NCI-H1694 (cell line): ENCODE results near the gene UBLCP1.
"Not testable (repeated sequence)": the region's sequence is repeated elsewhere in the genome, so short reads cannot be mapped to it uniquely, and the experiment has no call there.

Experiments
- DNase-seq: peaks from one replicate; lab custom pipeline; 2025; lab: John Stamatoyannopoulos, UW

UBLCP1 gene

DNA sequence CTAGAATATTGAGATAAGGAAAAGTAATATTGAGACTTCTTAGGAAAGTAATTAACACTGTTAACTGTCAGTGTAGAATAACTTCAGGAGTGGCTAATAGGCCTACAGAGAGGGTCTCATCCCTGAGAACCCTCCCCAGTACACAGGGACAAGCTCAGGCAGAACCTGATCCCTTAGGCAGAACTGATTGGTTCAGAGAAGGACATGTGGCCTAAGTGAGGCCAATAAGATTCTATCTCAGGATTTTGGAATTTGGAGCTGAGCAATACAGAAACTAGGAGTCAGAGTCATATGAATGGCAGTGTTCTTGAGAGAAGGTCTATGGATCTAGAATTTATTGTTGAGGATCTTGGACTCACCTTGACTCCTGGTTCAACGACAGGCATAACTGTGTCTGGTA lies 10.9 kb upstream of the UBLCP1 start:
- no peak for DNase-seq

DNA sequence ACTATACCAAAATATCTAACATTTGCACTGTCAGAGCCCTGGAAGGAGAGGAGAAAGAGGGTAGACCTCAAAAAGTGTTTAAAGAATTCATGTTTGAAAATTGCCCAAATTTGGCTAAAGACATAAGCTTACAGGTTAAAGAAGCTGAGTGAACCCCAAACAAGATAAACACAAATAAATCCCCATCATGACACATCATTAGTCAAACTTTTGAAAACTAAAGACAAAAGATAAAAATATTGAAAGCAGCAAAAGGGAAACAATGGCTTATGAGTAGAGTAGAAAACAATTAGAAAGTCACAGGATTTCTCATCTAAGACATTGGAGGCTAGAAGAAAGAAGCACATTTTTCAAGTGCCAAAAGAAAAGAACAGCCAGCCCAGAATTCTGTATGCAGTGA lies 6.1 kb upstream of the UBLCP1 start:
- no peak for DNase-seq

DNA sequence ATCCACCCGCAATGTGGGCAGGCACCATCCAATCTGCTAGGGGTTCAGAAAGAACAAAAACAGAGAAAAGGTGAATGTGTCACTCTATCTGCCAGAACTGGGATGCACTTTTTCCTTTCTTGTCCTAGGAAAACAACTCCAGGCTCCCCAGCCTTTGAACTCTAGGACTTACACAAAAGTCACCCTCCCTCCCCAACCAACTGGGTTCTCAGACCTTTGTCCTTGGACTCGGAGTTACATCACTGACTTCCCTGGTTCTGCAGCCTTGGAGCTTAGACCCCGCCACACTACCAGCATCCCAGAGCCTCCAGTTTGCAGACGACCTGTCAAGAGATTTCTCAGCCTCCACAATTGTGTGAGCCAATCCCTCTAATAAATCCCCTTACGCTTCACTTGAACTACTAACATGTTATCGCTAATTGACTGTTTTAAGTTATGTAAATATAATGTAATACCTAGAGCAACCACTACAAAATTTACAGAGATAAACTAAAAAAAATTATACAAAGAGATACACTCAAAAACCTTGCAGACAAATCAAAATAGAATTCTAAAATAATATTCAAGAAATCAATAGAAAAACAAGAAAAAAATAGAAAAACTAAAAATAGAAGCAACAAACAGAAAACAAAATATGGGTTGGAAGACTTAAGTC lies 5.3 kb upstream of the UBLCP1 start:
- DNase-seq: no peak

DNA sequence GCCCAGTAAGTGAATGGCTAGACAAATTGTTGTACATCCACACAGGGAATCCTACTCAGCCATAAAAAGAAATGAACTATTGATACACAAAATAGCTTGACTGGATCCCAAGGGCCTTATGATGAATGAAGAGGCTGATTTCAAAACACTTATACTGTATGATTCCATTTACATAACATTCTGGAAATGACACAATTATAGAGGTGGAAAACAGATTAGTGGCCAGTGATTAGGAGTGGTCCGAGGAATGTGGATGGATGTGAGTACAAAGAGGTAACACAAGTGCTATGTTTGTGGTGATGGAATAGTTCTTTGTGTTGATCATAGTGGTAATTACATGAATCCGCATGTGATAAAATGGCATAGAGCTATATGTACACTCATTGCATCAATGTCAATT lies 4.7 kb upstream of the UBLCP1 start:
- no peak for DNase-seq

DNA sequence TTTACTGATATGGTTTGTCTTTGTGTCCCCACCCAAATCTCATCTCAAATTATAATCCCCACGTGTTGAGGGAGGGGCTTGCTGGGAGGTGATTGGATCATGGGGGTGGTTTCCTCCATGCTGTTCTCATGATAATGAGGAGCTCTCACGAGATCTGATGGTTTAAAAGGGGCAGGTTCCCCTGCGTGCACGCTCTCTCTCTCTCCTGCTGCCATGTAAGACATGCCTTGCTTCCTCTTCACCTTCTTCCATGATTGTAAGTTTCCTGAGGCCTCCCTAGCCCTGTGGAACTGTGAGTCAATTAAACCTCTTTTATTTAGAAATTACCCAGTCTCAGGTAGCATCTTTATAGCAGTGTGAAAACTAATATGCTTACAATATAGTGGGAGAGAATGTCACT lies 2.9 kb upstream of the UBLCP1 start:
- DNase-seq: not testable (repeated sequence)

DNA sequence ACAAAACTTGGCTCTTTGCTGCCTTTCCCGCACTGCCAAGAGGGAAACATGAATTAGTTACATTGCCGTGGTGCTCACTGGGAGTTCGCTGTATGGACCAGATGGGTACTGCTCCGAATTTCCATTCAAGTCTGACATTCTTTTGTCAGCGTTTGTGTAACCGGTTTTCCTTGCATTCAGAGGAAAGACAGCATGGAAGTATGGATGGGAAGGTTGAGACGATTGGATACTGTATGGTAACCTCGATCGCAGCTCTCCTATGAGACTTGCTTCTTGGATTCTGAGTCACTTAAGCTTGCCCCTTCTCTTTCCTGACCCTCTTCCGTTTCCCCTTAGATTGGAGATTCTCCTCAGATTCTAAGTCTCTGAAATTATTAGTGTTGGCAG lies 625 bp upstream of the UBLCP1 start:
- no peak for DNase-seq

DNA sequence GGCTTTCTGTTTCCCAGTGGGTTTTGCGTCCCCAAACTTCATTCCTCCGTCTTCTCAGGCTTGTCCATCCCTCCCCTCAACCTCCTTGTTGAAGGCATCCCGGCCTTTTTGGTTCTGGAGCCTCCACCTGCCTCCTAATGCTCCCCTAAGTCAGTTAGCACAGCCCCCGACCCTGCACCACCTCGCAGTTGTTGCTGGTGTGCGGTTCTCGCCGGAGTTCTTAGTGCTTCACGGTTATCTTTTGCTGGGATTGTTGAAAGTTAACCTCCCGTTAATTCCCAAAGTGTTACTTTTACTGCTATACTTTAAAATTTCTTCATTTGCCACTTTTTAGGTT lies 447 bp downstream of the UBLCP1 start:
- DNase-seq: no peak

DNA sequence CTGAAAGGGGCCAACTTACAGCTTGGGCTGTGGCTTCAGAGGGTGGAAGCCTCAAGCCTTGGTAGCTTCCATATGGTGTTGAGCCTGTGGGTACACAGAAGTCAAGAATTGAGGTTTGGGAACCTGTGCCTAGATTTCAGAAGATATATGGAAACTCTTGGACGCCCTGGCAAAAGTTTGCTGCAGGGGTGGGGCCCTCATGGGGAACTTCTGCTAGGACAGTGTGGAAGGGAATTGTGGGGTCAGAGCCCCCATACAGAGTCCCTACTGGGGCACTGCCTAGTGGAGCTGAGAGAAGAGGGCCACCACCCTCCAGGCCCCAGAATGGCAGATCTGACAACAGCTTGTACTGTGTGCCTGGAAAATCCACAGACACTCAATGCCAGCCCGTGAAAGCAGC lies 3.7 kb downstream of the UBLCP1 start:
- not testable (repeated sequence) for DNase-seq

DNA sequence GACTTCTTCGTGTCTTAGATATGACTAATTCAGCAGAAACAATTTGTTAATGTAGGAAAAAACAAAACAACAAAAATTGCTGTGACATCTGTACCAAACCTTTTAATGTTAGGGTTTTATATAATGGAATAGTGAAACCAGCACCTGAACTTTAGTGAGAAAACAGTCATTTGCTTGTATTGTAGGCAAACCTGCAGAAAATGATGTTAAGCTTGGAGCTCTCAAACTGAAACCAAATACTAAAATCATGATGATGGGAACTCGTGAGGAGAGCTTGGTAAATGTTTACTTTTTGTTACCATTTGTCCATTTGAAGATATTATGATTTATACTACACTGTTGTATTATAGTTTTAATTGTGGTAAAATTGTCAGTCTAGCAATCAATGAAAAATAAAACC lies 6.6 kb downstream of the UBLCP1 start:
- DNase-seq: no peak

DNA sequence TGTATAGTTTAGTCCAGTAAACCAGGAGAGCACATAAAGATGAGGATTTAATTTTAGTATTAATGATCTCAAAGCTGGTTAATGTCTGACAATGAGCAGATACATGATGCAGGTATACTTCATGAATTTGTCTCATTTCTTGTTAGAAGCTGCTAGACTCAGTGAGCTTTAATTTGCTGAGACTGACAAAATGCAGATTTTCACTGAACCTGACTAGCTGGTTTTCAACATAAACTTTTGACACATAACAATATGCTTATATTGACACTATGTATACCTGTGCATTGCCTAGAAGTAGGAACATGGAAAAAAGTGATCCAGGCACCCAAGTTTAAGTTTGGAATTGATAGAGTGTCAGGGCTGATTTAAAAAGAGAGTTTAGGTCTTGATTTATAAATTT lies 10.8 kb downstream of the UBLCP1 start:
- no peak for DNase-seq

DNA sequence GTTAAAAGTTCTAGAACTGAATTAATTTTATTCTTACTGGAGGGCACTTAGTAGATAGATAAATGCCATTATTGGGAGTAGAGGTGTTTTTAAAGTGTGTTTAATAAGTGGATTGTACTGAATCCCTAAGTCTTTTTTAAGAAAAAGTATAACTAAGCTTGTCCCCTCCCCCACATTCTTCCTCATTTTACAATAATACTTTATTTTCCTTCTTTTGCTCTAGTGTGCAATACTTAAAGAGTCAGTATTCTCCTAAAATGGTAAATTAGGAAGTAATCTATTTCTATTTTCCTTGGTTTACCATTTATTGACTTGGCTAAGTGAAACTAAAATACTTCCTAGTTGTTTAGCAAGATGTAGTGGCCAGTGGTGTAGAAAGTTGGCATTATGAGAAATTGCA lies 11.6 kb downstream of the UBLCP1 start:
- no peak for DNase-seq

DNA sequence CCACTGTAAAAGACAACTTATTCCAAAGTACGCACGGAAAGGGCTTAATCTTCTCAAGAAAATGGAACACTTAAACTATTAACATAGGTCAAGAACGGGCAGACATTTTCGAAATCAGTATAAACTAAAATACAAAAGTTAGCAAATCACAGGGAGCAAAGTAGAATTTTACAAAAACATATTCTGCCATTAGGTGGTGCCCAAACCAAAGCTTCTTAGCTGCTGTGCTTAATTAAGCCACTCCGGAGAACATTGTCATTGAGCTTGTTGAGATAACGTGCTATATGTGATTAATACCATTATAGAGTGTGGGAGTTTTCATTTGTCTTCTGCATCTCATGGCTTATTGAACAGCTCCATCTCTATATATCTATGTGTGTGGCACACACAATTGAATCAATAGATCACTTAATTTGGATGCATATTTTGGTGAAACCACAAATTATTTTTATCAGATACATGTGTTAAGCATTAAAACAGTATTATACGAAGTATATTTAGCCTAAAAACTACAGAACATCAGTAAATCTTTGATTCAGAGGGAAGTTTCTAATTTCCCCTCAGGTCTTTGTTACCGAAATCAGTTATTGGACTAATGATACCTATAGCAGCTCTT lies 23.4 kb downstream of the UBLCP1 start:
- DNase-seq: peak; percentile 57

DNA sequence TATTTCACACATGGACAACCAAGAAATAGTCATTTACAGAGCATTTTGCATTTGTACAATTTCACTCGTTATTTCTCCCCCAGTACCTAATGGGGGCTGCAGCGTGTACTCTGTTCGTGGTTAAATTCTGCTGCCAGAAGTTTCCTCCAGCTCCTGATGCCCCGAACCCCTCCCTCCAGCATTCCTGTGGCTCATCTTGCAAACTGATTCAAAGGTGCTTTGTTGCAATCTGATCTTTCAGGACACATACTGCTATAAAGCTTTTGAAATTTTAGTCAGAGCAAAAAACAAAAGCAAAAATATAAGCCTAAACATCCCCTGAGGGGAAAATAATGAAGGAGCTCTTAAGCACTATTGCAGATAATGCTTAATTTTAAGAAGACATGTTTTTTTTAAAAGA lies 27.7 kb downstream of the UBLCP1 start:
- DNase-seq: no peak

DNA sequence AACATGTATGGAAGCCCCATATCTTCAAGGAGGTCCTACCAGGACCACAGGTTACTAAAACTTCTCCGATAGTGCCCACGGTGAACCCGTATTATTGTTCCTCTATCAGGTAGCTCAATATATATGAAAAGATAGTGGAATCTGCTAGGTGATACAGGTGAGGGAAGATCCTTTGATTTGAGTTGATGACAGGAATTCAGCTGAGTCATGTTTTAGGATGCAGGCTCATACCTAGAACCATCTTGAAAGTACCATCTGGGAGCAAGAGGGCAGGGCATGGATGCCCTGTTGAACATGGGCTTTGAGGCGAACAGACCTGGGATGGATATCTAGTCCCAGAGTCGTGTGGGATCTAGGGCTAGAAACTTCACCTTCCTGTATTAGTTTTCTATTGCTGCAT lies 31.8 kb downstream of the UBLCP1 start:
- no peak for DNase-seq

DNA sequence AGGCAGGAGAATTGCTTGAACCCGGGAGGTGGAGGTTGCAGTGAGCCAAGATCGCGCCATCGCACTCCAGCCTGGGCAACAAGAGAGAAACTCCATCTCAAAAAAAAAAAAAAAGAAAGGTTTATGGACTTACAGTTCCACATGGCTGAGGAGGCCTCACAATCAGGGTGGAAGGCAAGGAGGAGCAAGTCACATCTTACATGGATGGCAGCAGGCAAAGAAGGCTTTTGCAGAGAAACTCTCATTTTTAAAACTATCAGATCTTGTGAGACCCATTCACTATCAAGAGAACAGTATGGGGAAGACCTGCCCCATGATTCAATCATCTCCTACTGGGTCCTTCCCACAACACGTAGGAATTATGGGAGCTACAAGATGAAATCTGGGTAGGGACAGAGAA lies 34.2 kb downstream of the UBLCP1 start:
- DNase-seq: not testable (repeated sequence)

DNA sequence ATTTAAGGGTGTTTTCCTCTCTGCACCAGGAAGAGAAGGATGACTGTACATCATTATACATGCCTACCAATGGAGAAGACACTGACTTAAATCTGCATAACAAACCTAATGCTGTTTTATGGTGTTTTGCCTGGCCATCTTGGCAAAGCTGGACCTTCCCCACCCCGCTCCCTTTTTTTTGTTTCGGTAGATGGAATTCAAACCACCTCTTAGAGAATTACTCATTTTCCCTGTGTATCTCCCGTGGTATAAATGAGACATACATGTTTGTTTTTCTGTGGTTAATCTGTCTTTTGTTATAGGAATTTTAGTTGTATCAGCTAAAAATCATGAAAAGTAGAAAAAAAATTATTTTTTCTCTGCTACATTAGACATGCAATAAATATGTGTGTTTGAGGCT lies 38.4 kb downstream of the UBLCP1 start:
- DNase-seq: no peak

DNA sequence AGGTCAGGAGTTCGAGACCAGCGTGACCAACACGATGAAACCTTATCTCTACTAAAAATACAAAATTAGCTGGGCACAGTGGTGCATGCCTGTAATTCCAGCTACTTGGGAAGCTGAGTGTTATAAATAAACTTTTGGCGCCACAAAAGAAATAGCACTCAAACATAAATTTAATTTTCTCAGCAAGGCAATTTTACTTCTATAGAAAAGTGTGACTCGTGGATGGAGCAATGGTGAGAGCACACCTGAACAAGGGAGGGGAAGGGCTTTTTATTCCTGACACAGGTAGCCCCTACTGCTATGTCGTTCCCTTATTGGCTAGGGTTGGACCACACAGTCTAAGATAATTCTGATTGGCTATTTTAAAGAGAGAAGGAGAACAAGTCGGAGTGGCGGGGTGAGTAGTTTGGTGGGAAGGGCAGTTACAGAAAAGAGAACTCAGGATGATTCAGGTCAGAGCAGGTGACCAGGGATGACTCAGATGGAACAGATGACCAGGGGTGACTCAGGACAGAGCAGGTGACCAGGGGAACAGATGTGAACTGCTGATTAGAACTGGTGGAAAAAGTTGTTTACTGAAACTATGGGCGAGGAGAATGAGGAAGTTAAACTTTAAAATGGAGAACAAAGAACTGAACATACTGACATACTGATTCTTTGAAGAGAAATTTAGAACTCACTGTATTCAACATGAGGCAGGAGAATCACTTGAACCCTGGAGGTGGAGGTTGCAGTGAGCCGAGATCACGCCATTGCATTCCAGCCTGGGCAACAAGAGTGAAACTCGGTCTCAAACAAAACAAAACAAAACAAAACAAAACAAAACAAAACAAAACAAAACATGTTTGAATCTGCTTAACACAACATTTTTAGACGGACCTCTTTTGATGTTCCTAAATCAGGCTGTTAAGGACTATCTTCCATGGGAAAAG lies 39.1 kb downstream of the UBLCP1 start:
- DNase-seq: not testable (repeated sequence)

DNA sequence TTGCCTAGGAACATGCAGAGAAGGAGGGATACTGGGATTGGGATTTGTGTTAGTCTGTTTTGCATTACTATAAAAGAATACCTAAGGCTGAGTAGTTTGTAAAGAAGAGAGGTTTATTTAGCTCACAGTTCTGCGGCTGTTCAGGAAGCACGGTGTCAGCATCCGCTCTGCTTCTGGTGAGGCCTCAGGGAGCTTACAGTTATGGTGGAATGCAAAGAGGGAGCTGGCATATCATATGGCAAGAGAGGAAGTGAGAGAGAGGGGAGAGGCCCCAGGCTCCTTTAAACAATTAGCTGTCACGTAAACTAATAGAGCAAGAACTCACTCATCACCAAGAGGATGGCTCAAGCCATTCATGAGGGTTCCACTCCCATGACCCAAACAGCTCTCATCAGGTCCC lies 40.2 kb downstream of the UBLCP1 start:
- no peak for DNase-seq

DNA sequence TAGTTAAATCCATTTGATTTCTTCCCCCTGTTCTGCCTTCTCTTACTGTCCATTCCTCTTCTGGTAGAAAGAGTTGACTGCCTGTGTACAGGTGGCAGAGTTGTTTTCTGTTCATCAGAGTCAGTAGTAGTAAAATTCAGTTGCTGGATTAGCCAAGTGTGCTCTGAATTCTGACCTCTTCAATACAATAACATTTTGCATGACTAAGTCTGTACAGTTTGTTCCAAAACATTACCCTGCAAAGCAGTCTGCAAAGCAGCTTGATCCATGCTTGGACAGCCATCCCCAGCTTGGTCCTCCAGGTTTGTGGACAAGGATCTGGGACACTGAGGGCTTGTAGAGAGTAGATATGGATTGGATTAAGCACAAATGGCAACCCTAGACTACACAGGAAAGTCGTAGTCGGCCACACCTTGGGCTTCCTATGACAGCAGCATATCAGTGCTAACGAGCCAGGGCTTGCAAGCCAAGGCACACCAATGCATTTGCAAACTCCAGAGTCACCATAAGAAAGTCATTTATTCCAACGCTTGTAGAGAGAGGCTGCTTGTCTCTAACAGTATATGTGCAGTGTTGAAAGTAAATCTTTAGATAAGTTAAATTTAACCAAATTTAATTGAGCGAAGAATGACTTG lies 42.0 kb downstream of the UBLCP1 start:
- no peak for DNase-seq

DNA sequence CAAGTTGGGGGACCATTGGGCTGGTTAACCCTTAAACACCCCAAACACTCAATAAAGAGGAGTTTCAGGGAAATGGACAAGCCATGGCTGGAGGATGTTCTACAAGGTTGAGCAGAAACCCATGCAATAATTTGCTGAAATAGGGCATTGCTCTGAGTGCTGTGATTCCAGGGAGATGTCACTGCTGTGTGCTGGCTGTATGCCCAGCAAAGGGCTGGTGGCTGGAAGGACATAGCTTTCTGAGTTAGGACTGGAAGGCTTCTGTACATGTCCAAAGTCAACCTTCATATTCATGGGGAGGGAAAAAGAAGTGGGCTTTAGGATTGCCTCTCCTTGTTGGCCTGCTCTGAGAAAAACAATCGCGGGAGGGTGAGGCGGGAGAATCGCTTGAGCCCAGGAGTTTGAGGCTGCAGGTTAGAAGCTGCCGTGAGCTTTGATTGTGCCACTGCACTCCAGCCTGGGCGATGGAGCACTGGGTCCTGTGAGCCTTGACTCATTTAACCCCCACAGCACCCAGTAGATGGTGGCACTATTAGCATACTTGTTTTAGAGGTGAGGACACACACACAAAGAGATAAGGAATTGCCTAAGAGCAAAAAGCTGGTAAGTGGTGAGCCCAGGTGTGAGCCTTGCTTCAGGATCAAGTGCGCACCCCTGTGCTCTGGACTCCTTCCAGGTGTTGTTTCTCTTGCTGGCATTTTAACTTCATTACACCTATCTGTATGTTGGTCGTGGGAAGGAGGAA lies 46.8 kb downstream of the UBLCP1 start:
- DNase-seq: no peak

DNA sequence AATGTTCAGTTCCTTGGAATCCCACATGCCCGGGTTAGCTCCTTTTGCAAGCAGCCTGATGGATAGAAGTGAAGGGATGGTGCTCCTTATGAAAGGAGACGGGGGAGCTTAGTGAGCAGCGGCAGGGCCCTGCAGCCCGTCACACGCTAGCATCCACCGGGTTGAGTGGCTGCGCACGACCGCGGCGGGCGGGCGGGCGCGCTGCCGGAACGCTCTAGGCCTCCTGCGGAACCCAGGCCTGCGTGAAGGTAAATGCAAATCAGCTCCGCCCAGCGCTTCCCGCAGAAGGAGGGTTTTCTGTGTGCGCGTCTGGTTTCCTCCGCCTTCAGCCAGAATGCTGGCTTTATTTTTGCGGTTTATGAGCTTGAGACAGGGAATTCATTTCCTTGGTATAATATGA lies 47.4 kb downstream of the UBLCP1 start:
- DNase-seq: no peak

DNA sequence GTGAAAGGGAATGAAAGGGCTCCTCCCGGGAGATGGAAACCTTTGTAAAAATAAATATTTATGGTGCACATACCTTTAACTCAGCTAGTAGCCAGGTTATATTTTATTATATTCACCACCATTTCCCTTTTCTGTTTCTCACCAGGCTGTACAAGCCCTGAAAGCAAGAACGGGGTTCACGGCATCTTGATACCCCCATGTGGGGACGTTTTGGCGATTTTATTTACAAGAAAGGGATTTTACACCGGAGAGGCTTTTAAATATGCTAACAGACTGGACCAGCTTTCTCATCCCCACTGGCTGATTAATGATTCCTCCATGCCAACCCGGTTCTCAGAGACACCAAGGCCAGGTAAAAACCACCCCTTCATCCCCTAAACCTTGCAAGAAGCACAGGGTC lies 48.0 kb downstream of the UBLCP1 start:
- no peak for DNase-seq
